Left ventricle myocardium inferior (tissue), 1 donor: ENCODE measurements around the gene STEAP1B. TPM values are rescaled to one million over a fixed set of nuclear protein-coding genes. Genes with fewer than 3 reads are reported as not detected.
"Not testable (repeated sequence)": the region's sequence is repeated elsewhere in the genome, so short reads cannot be mapped to it uniquely, and the experiment has no call there.

Source experiments
- DNase-seq: peaks from one replicate; pipeline ENCODE4 v3.0.0-alpha.2; 2020
- H3K27ac ChIP-seq: fragments of 200-600 bp; replicated peaks from 2 replicates; pipeline ENCODE4 v1.8.0; 2021
- H3K27me3 ChIP-seq: fragments of 200-600 bp; 2 replicates; pipeline ENCODE4 v1.8.0; 2021; ENCODE audit warnings: low read depth
- H3K36me3 ChIP-seq: fragments of 200-600 bp; 2 replicates; pipeline ENCODE4 v1.8.0; 2021
- H3K4me1 ChIP-seq: fragments of 200-600 bp; 2 replicates; pipeline ENCODE4 v1.8.0; 2021
- H3K4me3 ChIP-seq: fragments of 200-600 bp; 2 replicates; pipeline ENCODE4 v1.8.0; 2021; ENCODE audit warnings: mild to moderate bottlenecking, moderate library complexity
- H3K9me3 ChIP-seq: fragments of 200-600 bp; replicated peaks from 2 replicates; pipeline ENCODE4 v1.8.0; 2021
- CTCF ChIP-seq: fragments of 200-600 bp; IDR thresholded peaks from 2 replicates; pipeline ENCODE4 v1.8.0; 2021; ENCODE audit warnings: antibody characterized with exemption, mild to moderate bottlenecking, borderline replicate concordance
- intact Hi-C: fragments of 100-400 bp; cut with micrococcal nuclease; formaldehyde crosslinking; loops from one replicate; pipeline ENCODE4 v1.11.0; 2022
- total RNA-seq: library from RNA; stranded (reverse); fragmentation: NEBNext Ultra II Directional; extraction: Animal tissue kit (Norgen Biotek cat#: 25700); gene quantifications from one replicate; pipeline ENCODE4 v1.2.1, GENCODE V29; 2021
- donor health status: DM: no; HTN: yes; CAD: no; lungs with severe emphysema.

Gene STEAP1B
- total RNA-seq, 1 donor from 2014 or later, result 0.63 TPM

GRCh38 chr7:22442882-22443369 lies 57.1 kb downstream of the STEAP1B start:
- H3K4me3 ChIP-seq, result no peak overlapping the region
- H3K27ac ChIP-seq, result peak overlapping the region; percentile 91
- no peaks in the 10 kb centered on the region for H3K36me3 ChIP-seq
- intact Hi-C loops, result no loop called here
- peaks cover 36% of the 10 kb centered on the region for H3K4me1 ChIP-seq
- H3K9me3 ChIP-seq, result peaks cover 7% of the 10 kb centered on the region
- no peaks in the 10 kb centered on the region for H3K27me3 ChIP-seq
- DNase-seq, result no peak
- TF ChIP-seq CTCF, result no peak

- Histone ChIP-seq H3K27ac (peak overlapping the region; percentile 91), H3K27me3 (no peaks in the 10 kb centered on the region), H3K9me3 (peaks cover 8% of the 10 kb centered on the region), H3K4me1 (peaks cover 36% of the 10 kb centered on the region), H3K4me3 (no peak overlapping the region), H3K36me3 (no peaks in the 10 kb centered on the region)
- no peak for DNase-seq
- no peak for TF ChIP-seq CTCF
- intact Hi-C loops, result no loop called here
Observed at GRCh38 chr7:22442187-22442881, 57.7 kb downstream of the STEAP1B start.

- intact Hi-C loops, result no loop called here
- no peaks in the 10 kb centered on the region for H3K36me3 ChIP-seq
- no peaks in the 10 kb centered on the region for H3K27me3 ChIP-seq
- H3K9me3 ChIP-seq, result peaks cover 8% of the 10 kb centered on the region
- H3K4me1 ChIP-seq, result peaks cover 31% of the 10 kb centered on the region
- no peak overlapping the region for H3K4me3 ChIP-seq
- TF ChIP-seq CTCF, result no peak
- no peak for DNase-seq
- H3K27ac ChIP-seq, result no peak overlapping the region
Observed at GRCh38 chr7:22441157-22441556, 58.8 kb downstream of the STEAP1B start.

GRCh38 chr7:22438994-22439393 lies 61.0 kb downstream of the STEAP1B start:
- Histone ChIP-seq H3K4me1 (peaks cover 9% of the 10 kb centered on the region), H3K27ac (no peak overlapping the region), H3K36me3 (no peaks in the 10 kb centered on the region), H3K27me3 (no peaks in the 10 kb centered on the region), H3K9me3 (peaks cover 8% of the 10 kb centered on the region), H3K4me3 (no peak overlapping the region)
- intact Hi-C loops, result no loop called here
- no peak for DNase-seq
- no peak for TF ChIP-seq CTCF

- H3K4me3 ChIP-seq, intact Hi-C loops, H3K27ac ChIP-seq, DNase-seq, H3K27me3 ChIP-seq, H3K36me3 ChIP-seq, H3K9me3 ChIP-seq, H3K4me1 ChIP-seq: not testable (repeated sequence)
Observed at GRCh38 chr7:22436552-22436951, 63.4 kb downstream of the STEAP1B start.

- Histone ChIP-seq H3K36me3 (no peaks in the 10 kb centered on the region), H3K9me3 (peaks cover 8% of the 10 kb centered on the region), H3K27me3 (no peaks in the 10 kb centered on the region), H3K4me3 (no peak overlapping the region), H3K4me1 (peaks cover 5% of the 10 kb centered on the region), H3K27ac (no peak overlapping the region)
- intact Hi-C loops, result no loop called here
- no peak for TF ChIP-seq CTCF
- no peak for DNase-seq
Observed at GRCh38 chr7:22435720-22436119, 64.3 kb downstream of the STEAP1B start.
